Kidney tubule cell (primary cell): Measurements from ENCODE around the gene NHSL1.

ENCODE experiments used
- DNase-seq: peaks from one replicate; pipeline ENCODE4 v3.0.0-alpha.2; 2018; ENCODE audit warnings: low spot score

NHSL1 gene

DNA sequence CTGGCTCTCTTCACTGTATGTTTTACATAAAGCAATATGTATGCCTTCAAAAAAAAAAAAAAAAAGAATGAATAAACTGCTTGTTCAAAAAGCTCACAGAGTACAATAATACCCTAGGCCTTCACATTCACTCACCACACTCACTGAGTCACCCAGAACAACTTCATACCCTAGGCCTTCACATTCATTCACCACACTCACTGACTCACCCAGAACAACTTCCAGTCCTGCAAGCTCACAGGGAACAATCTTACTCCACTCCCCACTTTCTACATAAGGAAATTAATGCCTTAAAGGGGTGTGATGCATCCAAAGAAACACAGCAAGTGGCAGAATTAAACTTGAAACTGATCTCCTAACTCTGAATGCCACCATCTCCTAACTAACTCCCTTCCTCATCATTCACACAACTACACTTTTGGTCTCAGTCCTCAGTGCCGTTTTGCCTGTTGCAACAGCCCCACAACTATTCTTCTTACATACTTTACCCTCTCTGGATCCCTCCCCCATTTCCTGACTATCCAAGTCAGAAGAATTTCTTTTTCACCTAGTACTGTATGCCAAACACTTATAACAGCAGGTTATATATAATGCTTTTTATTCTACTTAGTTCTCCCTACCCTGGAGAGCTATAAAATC, 34.2 kb downstream of the NHSL1 start:
- DNase-seq = peak; percentile 98

DNA sequence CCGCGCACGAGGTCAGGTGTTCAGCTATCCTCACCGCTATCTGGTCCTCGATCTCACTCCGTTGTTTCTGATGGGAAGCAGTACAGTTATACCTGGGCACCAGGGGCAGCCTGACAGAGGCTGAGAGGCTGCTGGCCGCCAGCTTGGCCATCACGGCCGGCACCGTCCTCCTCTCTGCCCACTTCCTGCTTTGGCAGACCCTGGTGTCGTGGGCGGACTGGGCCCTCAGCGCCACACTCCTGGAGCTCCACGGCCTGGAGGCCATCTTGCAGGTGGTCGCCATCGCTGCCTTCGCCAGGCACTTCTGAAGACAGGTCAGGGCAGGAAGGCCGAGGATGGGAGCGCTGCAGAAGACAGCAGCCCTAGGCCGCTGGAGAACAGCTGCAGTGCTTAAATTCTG, 35.2 kb downstream of the NHSL1 start:
- no peak for DNase-seq

DNA sequence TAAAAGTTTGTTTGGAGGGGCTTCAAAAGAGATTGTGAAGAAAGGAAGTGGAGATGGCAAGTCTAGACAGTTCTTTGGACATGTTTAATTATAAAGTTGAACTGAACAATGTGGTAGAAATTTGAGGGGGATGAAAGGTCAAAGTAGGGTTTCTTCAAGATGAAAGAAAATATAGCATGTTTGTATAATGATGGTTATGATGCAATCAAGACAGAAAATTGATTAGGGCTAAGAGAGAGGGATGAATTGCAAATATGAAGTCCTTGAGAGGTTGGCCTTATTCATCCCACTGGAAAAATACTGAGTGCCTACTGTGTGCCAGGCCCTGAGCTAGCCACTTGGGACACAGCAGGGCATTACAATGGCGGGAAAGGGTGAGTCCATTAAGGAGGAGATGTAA, 37.6 kb downstream of the NHSL1 start:
- DNase-seq = no peak

DNA sequence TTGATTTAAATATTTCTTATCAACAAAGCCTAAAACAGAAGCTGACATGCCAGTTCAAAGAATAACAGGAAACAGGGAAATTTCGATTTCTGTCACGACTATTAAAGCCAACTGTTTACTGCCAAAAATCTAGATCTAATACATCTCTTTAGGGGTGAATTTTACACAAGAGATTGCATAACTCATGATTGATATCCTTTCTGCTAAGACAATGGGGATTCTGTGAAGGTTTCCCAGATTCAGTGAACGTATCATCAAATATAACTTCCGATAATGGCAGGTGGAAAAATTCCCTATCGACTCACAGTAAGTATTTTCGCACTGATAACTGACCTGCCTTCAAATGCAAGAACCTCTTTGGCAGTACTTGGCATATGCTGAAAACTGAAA, 42.9 kb downstream of the NHSL1 start:
- no peak for DNase-seq

DNA sequence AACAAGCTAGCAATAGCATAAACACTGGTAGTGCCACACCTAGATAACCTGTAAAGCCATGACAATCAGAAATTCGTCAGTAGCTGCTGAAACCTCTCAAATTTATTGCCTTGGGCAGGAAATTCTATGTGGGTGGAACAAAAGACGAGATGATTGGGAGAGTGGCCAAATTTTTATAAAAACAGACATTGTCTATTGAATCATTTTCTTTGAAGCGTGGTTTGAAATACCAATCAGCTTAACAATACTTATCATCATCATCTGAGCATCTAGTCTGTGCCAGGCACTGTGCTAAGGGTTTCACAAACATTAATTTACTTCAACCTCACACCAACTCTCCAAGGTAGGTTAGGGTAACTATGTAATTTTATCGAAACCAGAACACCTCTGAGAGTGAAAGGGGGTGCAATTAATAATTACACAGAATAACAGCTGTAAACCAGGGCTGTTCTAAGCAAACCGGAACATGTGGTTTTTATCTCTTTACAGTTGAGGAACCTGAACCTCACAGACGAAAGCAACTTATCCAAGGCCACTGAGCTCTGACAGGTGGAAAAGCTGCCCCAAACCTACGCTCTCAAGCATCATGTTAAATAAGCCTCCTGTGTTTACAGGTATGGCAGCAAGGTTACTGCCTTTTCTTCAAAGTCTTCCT, 43.4 kb downstream of the NHSL1 start:
- peak; percentile 96 for DNase-seq

DNA sequence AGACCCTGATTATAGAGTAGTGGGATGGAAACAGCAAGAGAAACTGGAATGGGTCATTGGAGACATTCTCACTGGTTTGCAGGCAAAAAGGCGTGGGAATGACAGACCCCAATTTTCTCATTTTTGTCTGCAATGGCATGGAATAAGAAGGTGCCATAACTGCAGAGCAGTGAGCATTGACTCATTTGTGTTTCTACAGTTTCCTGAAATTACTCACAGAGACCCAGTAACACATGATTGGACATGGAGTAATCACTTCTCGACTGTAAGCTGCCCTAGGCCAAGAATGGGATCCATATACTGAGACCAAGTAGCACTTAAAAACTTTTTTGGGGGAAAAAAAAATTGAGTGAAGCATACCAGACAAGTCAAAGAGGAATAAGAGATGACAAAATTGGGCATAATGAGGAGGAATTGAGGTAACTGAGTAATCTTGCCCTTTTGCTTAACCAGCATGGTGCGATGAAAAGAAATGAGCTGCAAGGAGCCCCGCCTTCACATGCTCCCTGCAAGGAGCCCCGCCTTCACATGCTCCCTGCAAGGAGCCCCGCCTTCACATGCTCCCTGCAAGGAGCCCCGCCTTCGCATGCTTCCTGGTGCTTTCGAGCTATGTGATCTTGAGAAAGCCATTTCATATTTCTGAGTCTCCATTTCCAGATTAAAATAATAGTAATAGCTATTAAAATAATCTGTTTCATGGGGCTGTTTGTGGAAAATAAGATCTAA, 44.1 kb downstream of the NHSL1 start:
- peak; percentile 85 for DNase-seq

DNA sequence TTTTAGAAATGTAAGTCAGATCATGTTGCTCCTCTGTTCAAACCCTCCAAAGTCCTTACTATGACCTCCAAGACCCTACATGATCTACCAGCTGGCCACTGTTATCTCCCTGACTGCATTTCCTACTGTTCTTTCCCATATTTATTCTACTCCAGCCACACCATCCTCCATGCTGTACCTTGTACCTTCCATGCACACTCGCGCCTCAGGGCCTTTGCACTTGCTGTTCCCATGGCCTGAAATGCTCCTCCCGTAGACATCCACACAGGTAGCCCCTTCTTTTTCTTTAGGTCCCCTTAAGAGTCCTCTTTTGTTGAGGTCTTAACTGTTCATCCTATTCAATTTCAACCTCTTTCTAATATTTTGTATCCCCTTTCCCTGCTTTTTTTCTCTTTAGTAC, 48.3 kb downstream of the NHSL1 start:
- DNase-seq = no peak

DNA sequence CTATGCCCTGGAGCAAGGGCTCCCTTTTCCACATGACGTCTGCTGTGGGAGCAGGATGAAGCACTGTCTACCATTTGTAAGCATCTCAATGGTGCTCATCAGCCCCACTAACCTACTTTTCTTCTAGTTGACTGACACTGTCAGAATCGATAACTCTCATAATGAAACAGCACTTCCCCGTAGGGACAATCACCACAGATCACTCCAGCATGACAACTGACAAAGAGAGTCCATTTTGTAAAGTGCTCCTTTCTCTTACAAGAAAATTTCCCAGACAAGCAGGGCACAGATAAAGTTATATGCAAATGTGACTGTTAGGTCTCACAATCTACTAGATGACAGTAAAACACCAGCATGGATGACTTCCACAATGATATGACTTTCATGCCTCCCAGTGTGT, 48.8 kb downstream of the NHSL1 start:
- DNase-seq = no peak

DNA sequence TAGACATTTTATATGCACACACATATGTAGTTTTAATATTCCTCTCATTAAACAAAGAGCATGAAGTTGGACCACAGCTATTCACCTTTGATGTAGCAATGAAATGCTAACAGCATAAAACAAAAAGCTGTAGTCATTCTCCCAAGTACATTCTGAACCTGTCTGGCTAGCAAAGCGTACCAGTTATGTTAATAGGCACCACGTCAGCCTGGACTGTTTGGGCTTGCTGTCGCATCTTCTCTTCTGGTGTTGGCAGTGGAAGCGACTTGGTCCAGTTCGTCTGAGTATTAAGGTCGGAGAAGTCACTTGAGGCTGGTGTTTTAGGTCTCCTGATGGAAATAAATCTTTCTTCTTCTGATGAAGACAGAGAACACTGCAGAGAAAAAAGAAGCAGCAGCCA, 52.5 kb downstream of the NHSL1 start:
- no peak for DNase-seq

DNA sequence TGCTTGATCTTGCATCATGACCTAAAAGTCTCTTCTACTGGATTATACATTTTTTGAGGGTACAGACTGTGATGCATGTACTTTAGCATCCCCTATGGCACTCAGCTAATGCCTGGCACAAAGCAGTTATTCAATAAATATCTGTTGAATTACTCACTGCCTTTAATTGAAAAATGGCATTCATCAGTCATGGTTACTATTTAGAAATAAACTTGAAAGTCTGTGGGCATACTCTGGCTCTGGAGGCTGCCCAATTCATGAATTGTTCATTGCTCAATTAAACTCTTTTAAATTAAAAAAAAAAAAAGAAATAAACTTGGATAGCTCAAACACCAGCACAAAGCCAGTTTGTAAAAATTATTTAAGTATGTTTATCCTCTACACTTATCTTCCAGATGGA, 55.3 kb downstream of the NHSL1 start:
- DNase-seq = peak; percentile 12

DNA sequence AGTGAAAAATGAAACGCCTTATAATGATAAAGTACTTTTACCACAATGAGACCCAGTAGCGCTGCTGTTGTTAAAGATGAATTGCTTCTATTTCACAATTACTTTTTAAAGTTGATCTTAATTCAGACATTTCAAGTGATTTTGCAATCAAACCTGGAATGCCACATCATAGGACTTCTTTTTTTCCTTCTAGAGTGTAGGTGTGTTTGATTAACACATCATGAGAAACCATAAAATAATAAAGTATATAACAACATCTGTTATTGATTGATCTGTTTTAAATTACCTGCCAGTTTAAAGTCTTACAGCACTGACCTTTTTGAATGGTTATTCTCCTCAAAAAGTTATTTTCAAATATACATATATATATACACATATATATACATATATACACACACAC, 56.6 kb downstream of the NHSL1 start:
- no peak for DNase-seq

DNA sequence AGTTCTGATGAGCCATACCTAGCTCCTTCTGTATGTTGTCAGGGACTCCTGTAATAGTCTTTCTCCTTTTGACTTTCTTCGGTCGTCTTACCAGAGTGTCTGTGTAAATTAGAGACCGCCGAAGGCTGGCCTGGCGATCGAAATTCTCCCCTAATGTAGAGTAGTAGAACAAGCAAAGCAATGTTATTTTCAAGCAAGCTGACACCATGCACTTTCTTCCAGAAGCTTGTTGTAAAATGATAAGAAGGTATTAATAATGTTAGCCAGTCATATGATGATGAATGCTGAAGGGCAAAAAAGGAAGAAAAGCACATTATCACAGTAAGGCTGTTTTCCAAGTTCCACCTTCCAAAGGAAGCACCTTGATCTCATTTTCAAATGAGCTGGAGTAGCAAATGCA, 57.3 kb downstream of the NHSL1 start:
- DNase-seq = no peak

DNA sequence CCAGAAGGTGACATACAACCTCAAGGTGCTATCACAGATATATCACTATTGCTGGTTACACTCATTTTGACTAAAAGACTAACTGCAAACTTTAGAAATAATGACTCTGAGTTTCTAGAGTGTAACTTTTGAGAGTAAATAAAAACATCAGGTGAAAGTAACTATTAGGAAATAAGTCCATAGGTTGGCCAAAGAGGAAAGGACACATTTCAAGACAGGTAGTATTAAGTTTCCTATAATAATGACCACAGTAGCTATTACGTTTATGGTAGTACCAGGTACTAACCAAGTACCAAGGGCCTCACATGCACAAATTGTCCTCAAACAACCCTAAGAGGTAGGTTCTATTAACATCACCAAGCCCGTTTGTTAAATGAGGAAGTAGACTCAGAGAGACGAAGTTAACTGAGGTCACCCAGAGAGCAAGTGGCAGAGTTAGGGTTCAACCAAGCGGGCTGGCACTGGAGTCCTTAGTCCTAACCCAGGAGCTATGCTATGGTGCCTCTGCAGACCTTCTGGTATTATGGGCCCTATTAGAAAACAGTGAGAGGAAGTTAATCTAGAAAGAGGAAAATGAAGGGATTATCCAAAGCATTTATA, 58.4 kb downstream of the NHSL1 start:
- DNase-seq = no peak

DNA sequence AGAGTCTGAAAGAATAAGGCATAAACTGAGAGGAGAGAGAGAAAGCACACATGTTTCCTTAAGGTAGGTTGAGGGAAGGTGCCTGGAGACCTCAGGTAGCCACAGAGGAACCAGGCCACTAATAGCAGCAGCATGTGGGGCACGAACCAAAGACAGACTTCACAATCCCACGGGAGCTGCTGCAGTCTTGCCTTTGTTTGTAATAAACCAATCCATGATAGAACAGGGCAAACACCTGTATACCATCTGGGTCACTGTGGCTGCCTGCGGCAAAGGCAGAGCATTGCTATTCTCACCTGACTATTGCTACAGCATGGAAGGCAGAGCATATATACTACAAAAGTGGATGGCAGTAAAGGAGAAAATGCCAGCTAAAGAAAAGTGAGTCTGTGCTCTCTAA, 59.0 kb downstream of the NHSL1 start:
- DNase-seq = no peak

DNA sequence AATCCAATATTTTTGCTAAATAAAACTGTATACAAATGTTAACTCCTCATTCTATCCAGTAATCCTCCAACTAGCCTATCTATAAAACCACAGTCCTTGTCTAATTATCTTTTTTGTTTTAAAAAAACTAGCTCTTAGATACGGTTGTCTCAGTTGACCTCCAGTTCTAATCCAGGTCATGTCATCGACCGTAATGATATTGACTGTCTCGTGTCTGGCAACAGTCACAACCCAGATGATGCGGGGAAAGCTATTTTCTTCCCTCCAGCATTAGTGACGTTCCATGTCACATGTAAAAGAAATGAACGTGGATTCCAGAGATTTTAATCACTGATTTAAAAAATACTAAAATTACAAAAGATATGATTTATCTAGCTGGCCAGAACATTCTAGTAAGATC, 59.7 kb downstream of the NHSL1 start:
- DNase-seq = no peak

DNA sequence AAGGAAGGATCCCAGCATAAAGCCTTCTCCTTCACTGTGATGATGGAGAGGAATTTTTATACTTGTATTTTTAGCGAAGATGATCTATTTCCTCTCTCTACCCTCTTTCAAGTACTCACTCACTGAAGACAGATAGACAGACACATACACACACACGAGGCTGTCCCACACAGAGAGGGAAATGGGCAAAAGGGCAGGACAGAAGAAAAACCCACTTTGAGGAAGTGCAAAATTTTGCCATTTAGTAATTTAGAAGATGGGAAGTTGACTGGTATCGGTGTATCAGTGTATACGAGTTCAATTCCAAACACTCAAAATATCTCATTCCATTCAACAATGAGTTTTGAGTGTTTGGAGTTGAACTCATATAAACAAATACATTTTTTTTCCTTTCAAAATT, 64.4 kb downstream of the NHSL1 start:
- no peak for DNase-seq

DNA sequence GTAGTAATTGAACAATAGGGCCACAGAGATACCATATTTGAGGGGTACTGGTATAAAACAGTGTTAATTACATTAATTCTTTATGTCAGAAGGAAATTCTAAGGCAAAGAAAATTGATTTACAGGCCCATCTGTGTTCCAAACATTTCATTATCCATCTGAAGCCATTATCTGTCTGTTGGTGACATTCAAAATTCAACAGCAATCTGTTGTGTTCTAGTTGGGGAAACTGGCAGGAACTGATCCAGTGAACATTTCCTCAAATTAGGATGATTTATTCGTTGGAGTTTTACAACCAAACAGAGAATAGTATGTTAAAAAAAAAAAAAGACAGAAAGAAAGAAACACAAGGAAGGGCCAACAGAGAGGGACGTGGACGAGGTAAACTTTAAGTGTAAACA, 65.2 kb downstream of the NHSL1 start:
- no peak for DNase-seq

DNA sequence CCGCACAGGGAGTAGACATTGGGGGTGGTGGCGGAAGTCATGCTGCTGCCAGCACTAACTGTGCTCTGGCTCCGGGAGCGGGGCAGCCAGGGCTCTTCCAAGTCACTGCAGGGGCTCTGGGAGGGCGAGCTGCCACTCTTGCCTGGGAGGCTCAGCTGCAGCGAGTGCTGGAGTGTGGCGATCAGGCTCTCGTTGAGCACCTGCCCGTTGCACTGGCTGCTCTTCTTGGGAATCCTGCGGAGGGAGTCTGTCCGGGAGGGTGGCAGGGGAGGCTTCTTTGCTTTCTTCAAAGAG, 67.3 kb downstream of the NHSL1 start:
- DNase-seq = no peak

DNA sequence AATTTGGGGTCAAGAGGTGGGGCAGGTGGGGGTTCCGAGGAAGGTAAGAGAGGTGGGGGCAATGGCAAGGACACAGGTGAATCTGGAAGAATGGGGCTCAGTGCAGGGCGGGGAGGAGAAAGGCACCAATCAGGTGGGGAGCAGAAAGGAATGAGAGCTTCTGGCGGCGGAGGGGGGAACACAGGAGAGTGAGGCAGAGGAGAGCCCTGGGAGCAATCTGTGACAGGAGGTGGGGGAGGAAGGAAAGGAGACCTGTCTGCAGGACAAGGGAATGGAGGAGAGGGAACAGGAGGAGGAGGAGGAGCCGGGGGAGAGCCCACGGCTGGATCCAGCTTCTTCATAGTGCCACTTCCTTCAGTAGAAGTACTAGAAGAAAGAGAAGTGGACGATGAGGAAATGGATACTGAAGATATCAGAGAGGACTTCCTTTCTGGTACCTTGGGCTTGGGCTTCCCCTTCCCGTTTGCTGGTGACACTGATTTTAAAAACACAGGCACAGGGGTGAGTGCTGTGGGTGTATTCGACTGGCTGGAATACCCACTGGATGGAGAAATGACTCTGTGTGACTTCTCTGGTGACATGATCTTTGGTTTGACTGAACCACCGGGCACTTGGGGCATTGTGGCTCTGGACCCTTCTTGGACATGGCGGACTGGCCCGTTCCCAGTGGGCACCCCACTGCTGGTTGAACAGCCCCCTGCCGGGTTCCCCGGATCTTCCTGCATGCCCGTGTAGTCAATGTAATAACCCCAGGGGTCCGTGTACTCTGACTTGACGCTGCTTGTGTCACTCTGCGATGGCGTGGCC, 67.8 kb downstream of the NHSL1 start:
- DNase-seq = no peak

DNA sequence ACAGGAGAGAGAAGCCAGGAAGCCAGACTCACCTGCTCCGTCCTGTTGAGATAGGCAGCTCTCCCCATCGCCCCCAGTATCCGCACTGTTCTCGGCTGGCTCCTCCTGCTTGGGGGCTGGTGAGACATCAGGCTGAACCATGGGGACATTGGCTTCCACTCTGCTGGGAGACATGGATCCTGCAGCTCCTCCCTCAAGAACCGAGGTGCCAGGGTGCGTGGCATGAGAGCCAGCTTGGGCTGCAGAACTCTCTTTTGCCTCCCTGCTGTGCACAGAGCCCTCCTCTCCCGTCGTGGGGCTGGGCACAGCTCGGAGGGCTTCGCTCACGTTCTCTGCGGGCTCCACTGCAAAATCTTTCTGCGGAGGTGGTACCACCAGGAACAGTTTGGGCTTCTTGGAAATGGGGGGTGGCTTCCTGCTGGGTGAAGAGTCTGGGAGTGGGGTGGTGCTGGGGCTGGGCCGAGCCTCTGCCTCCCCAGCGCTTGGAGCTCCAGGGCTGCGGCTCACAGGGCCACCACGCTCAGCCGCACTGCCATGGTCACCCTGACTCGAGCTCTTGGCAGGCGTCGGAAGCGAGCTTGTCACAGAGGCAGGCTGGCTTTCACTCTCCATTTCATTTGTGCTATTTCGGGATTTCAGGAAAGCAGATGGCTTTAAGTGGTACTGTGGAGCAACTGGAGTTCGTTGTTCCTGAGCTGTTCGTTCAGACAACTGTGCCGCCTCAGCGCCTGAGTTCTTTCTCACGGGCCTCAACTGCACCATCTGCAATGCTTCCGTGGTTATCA, 68.7 kb downstream of the NHSL1 start:
- no peak for DNase-seq

DNA sequence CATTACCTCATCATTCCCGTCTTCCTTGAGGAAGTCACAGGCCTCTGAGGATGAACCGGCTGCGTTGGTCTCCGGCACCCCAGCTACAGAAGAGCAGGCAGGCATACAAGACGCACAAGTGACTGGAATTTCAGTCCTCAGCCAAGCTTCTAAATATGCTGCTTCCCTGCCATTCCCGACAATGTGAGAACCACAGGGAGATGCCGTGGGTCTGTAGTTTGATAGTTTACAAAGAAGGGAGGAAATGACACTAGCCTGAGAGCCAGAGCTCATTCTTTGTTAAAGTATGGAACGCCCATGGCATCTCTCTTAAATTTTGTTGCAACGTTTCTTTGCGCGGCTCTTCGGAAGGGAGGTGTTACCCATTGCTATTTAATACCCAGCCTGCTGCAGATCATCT, 69.5 kb downstream of the NHSL1 start:
- DNase-seq = no peak
